ENCODE data around the gene KCNQ1.

The KCNQ1 gene

GRCh38 chr11:2830030-2830812 is 385.4 kb downstream of the KCNQ1 start:
- Histone ChIP-seq H3K36me3 (ENCODE audit: control insufficient read depth, insufficient read depth, low read length) (no peaks in the 10 kb centered on the region), H3K27me3 (ENCODE audit: control insufficient read depth, insufficient read depth, low read length) (peaks cover 23% of the 10 kb centered on the region), H3K4me3 (ENCODE audit: low read depth, low read length) (no peak overlapping the region), H3K9ac (ENCODE audit: low read length) (no peak overlapping the region), H3K4me1 (ENCODE audit: control insufficient read depth, insufficient read depth, low read length) (peaks cover 19% of the 10 kb centered on the region), H3K27ac (ENCODE audit: low read depth, low read length) (no peak overlapping the region), H3K9me3 (ENCODE audit: control insufficient read depth, insufficient read depth, low read depth, low read length) (peaks cover 20% of the 10 kb centered on the region)

GRCh38 chr11:2830886-2831285 is 386.1 kb downstream of the KCNQ1 start:
- Histone ChIP-seq H3K36me3 (ENCODE audit: control insufficient read depth, insufficient read depth, low read length) (no peaks in the 10 kb centered on the region), H3K9me3 (ENCODE audit: control insufficient read depth, insufficient read depth, low read depth, low read length) (peaks cover 20% of the 10 kb centered on the region), H3K9ac (ENCODE audit: low read length) (no peak overlapping the region), H3K4me1 (ENCODE audit: control insufficient read depth, insufficient read depth, low read length) (peaks cover 20% of the 10 kb centered on the region), H3K27ac (ENCODE audit: low read depth, low read length) (no peak overlapping the region), H3K4me3 (ENCODE audit: low read depth, low read length) (no peak overlapping the region), H3K27me3 (ENCODE audit: control insufficient read depth, insufficient read depth, low read length) (peaks cover 23% of the 10 kb centered on the region)

- peaks cover 20% of the 10 kb centered on the region for H3K9me3 ChIP-seq (ENCODE audit: control insufficient read depth, insufficient read depth, low read depth, low read length)
- H3K4me1 ChIP-seq (ENCODE audit: control insufficient read depth, insufficient read depth, low read length) = peaks cover 22% of the 10 kb centered on the region; the same call in 1 of the 2 replicates
- no peak overlapping the region for H3K9ac ChIP-seq (ENCODE audit: low read length)
- H3K27me3 ChIP-seq (ENCODE audit: control insufficient read depth, insufficient read depth, low read length) = peaks cover 20% of the 10 kb centered on the region
- H3K27ac ChIP-seq (ENCODE audit: low read depth, low read length) = no peak overlapping the region
- H3K36me3 ChIP-seq (ENCODE audit: control insufficient read depth, insufficient read depth, low read length) = no peaks in the 10 kb centered on the region
- H3K4me3 ChIP-seq (ENCODE audit: low read depth, low read length) = no peak overlapping the region
Measured at GRCh38 chr11:2831781-2832532, 387.1 kb downstream of the KCNQ1 start.

GRCh38 chr11:2832533-2833020 is 387.8 kb downstream of the KCNQ1 start:
- Histone ChIP-seq H3K36me3 (ENCODE audit: control insufficient read depth, insufficient read depth, low read length) (no peaks in the 10 kb centered on the region), H3K9ac (ENCODE audit: low read length) (no peak overlapping the region), H3K27ac (ENCODE audit: low read depth, low read length) (no peak overlapping the region)

GRCh38 chr11:2833051-2833715 is 388.4 kb downstream of the KCNQ1 start:
- Histone ChIP-seq H3K36me3 (ENCODE audit: control insufficient read depth, insufficient read depth, low read length) (no peaks in the 10 kb centered on the region), H3K9ac (ENCODE audit: low read length) (no peak overlapping the region), H3K9me3 (ENCODE audit: control insufficient read depth, insufficient read depth, low read depth, low read length) (peaks cover 17% of the 10 kb centered on the region), H3K27me3 (ENCODE audit: control insufficient read depth, insufficient read depth, low read length) (peaks cover 17% of the 10 kb centered on the region), H3K4me3 (ENCODE audit: low read depth, low read length) (no peak overlapping the region), H3K4me1 (ENCODE audit: control insufficient read depth, insufficient read depth, low read length) (peaks cover 31% of the 10 kb centered on the region; the same call in 1 of the 2 replicates), H3K27ac (ENCODE audit: low read depth, low read length) (no peak overlapping the region)

More at GRCh38 chr11:2832533-2833020, 387.8 kb downstream of the KCNQ1 start:
- H3K4me3 ChIP-seq (ENCODE audit: low read depth, low read length) = no peak overlapping the region
- H3K4me1 ChIP-seq (ENCODE audit: control insufficient read depth, insufficient read depth, low read length) = peaks cover 26% of the 10 kb centered on the region; the same call in 1 of the 2 replicates
- H3K9me3 ChIP-seq (ENCODE audit: control insufficient read depth, insufficient read depth, low read depth, low read length) = peaks cover 20% of the 10 kb centered on the region
- peaks cover 18% of the 10 kb centered on the region for H3K27me3 ChIP-seq (ENCODE audit: control insufficient read depth, insufficient read depth, low read length)

- no peaks in the 10 kb centered on the region for H3K36me3 ChIP-seq (ENCODE audit: control insufficient read depth, insufficient read depth, low read length)
- H3K9ac ChIP-seq (ENCODE audit: low read length) = no peak overlapping the region
- H3K27ac ChIP-seq (ENCODE audit: low read depth, low read length) = no peak overlapping the region
- peaks cover 11% of the 10 kb centered on the region for H3K27me3 ChIP-seq (ENCODE audit: control insufficient read depth, insufficient read depth, low read length)
- H3K9me3 ChIP-seq (ENCODE audit: control insufficient read depth, insufficient read depth, low read depth, low read length) = peaks cover 10% of the 10 kb centered on the region
- H3K4me3 ChIP-seq (ENCODE audit: low read depth, low read length) = no peak overlapping the region
- H3K4me1 ChIP-seq (ENCODE audit: control insufficient read depth, insufficient read depth, low read length) = peaks cover 33% of the 10 kb centered on the region; the same call in 1 of the 2 replicates
Measured at GRCh38 chr11:2833716-2834502, 389.1 kb downstream of the KCNQ1 start.

- Histone ChIP-seq H3K9me3 (ENCODE audit: control insufficient read depth, insufficient read depth, low read depth, low read length) (0 out of 2 replicates have a peak, but pooled peaks cover 2% of the 10 kb centered on the region), H3K27ac (ENCODE audit: low read depth, low read length) (no peak overlapping the region), H3K27me3 (ENCODE audit: control insufficient read depth, insufficient read depth, low read length) (peaks cover 9% of the 10 kb centered on the region), H3K9ac (ENCODE audit: low read length) (no peak overlapping the region), H3K36me3 (ENCODE audit: control insufficient read depth, insufficient read depth, low read length) (no peaks in the 10 kb centered on the region), H3K4me3 (ENCODE audit: low read depth, low read length) (no peak overlapping the region), H3K4me1 (ENCODE audit: control insufficient read depth, insufficient read depth, low read length) (peaks cover 37% of the 10 kb centered on the region; the same call in 1 of the 2 replicates)
Measured at GRCh38 chr11:2834503-2835273, 389.9 kb downstream of the KCNQ1 start.

GRCh38 chr11:2835296-2835695 is 390.5 kb downstream of the KCNQ1 start:
- Histone ChIP-seq H3K9me3 (ENCODE audit: control insufficient read depth, insufficient read depth, low read depth, low read length) (no peaks in the 10 kb centered on the region), H3K4me3 (ENCODE audit: low read depth, low read length) (no peak overlapping the region), H3K4me1 (ENCODE audit: control insufficient read depth, insufficient read depth, low read length) (peaks cover 41% of the 10 kb centered on the region; the same call in 1 of the 2 replicates), H3K27ac (ENCODE audit: low read depth, low read length) (no peak overlapping the region), H3K36me3 (ENCODE audit: control insufficient read depth, insufficient read depth, low read length) (no peaks in the 10 kb centered on the region), H3K9ac (ENCODE audit: low read length) (no peak overlapping the region), H3K27me3 (ENCODE audit: control insufficient read depth, insufficient read depth, low read length) (peaks cover 15% of the 10 kb centered on the region)

- no peak overlapping the region for H3K9ac ChIP-seq (ENCODE audit: low read length)
- peaks cover 15% of the 10 kb centered on the region for H3K27me3 ChIP-seq (ENCODE audit: control insufficient read depth, insufficient read depth, low read length)
- H3K9me3 ChIP-seq (ENCODE audit: control insufficient read depth, insufficient read depth, low read depth, low read length) = no peaks in the 10 kb centered on the region
- H3K27ac ChIP-seq (ENCODE audit: low read depth, low read length) = no peak overlapping the region
- peaks cover 41% of the 10 kb centered on the region; the same call in 1 of the 2 replicates for H3K4me1 ChIP-seq (ENCODE audit: control insufficient read depth, insufficient read depth, low read length)
- H3K36me3 ChIP-seq (ENCODE audit: control insufficient read depth, insufficient read depth, low read length) = no peaks in the 10 kb centered on the region
- H3K4me3 ChIP-seq (ENCODE audit: low read depth, low read length) = no peak overlapping the region
Measured at GRCh38 chr11:2835751-2836150, 390.9 kb downstream of the KCNQ1 start.
